CD4-positive, CD25-positive, alpha-beta regulatory T cell (primary cell): ENCODE results near the gene PLXNC1. TPM values are rescaled to one million over a fixed set of nuclear protein-coding genes. Genes with fewer than 3 reads are reported as not detected.

Source experiments
- ATAC-seq, 2 donors: fragments of 150-1000 bp; cut with Tn5 transposase; one replicate each; pipeline ENCODE4 v1.10.0; 2021; ENCODE audit warnings: low read depth in 2 of 2, moderate number of reproducible peaks in 2 of 2, moderate library complexity in 1 of 2
- DNase-seq, 3 donors: peaks; one replicate each; pipeline versions ENCODE4 v3.0.0 to v3.0.0-alpha.2; 2012 to 2022; ENCODE audit warnings: mixed read lengths in 1 of 3
- H3K27ac ChIP-seq: one replicate; pipeline ENCODE4 v1.7.0; 2013; ENCODE audit warnings: mild to moderate bottlenecking, low read length; ENCODE audit not compliant: insufficient read depth, poor library complexity, severe bottlenecking
- H3K27me3 ChIP-seq: one replicate; pipeline ENCODE4 v1.7.0; 2013; ENCODE audit warnings: low read length; ENCODE audit not compliant: control insufficient read depth, insufficient read depth
- H3K36me3 ChIP-seq: one replicate; pipeline ENCODE4 v1.7.0; 2013; ENCODE audit warnings: mild to moderate bottlenecking, low read length, moderate library complexity; ENCODE audit not compliant: control insufficient read depth, insufficient read depth
- H3K4me1 ChIP-seq: 2 replicates; pipeline ENCODE4 v1.7.0; 2013; ENCODE audit warnings: mild to moderate bottlenecking, low read length; ENCODE audit not compliant: insufficient read depth, control insufficient read depth, poor library complexity, severe bottlenecking
- H3K4me3 ChIP-seq: one replicate; pipeline ENCODE4 v1.7.0; 2013; ENCODE audit warnings: low read depth, mild to moderate bottlenecking, low read length, moderate library complexity
- H3K9me3 ChIP-seq, 2 experiments: 1 replicate in 1 of 2; 2 replicates in 1 of 2; pipeline ENCODE4 v1.7.0; 2013; ENCODE audit warnings: low read length in 2 of 2, mild to moderate bottlenecking in 1 of 2, moderate library complexity in 1 of 2; ENCODE audit not compliant: control insufficient read depth in 2 of 2
- H3K27ac Mint-ChIP-seq, 3 donors: one replicate each; pipeline ENCODE4 v1.8.0; 2020 to 2022; ENCODE audit warnings: mild to moderate bottlenecking in 3 of 3, mixed read lengths in 3 of 3, moderate library complexity in 2 of 3
- H3K27me3 Mint-ChIP-seq: one replicate; pipeline ENCODE4 v1.8.0; 2022; ENCODE audit warnings: mild to moderate bottlenecking, mixed read lengths
- H3K36me3 Mint-ChIP-seq: one replicate; pipeline ENCODE4 v1.8.0; 2020; ENCODE audit warnings: mixed read lengths
- H3K4me1 Mint-ChIP-seq, 4 donors: one replicate each; pipeline ENCODE4 v1.8.0; 2020 to 2022; ENCODE audit warnings: mixed read lengths in 4 of 4, mild to moderate bottlenecking in 1 of 4
- H3K4me3 Mint-ChIP-seq, 4 donors: one replicate each; pipeline ENCODE4 v1.8.0; 2020 to 2022; ENCODE audit warnings: mild to moderate bottlenecking in 4 of 4, mixed read lengths in 4 of 4, moderate library complexity in 3 of 4
- H3K9me3 Mint-ChIP-seq, 7 donors: one replicate each; pipeline ENCODE4 v1.8.0; 2020 to 2022; ENCODE audit warnings: mixed read lengths in 7 of 7, mild to moderate bottlenecking in 3 of 7, moderate library complexity in 2 of 7
- polyA plus RNA-seq, 4 donors: library from polyadenylated mRNA; unstranded; fragments of 300-500 nt; fragmentation: Illumina TruSeq; gene quantifications; one replicate each; pipeline ENCODE4 v1.2.3, GENCODE V29; 2021
- total RNA-seq: library from RNA; stranded (reverse); gene quantifications from one replicate; pipeline ENCODE4 v1.2.3, GENCODE V29; 2022

Gene PLXNC1
- total and polyA plus RNA-seq, 5 donors from 2014 or later = 1.2 to 13.8 (median 2.4) TPM

DNA sequence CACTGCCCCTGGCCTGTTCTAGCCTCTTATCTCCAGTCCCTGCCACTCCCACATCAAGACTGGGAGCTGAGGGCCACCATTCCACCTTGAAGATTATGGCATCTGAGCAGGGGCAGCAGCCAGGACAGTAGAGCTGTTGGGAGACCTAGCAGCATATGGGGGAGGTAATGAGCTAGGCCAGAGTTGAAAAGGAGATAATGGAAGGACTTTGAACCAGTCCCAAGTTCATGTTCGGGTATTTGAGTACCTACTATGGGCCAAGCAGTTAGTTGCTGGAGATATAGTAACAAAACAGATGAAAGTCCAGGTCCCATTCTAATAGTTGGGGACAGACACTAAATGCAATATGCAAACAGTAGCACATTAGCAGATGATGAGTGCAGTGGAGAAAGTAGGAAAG is 151.5 kb downstream of the PLXNC1 start:
- Mint-ChIP-seq H3K36me3 (peaks cover 60% of the 10 kb centered on the region), H3K9me3 (peaks cover 0 to 3% (median 0%) of the 10 kb centered on the region in 7 donors), H3K27ac (peak overlapping the region in 1 of 3 donors; percentile 69), H3K27me3 (no peaks in the 10 kb centered on the region), H3K4me3 (no peak overlapping the region), H3K4me1 (peaks cover 0 to 8% (median 3%) of the 10 kb centered on the region in 4 donors)
- Histone ChIP-seq H3K36me3 (peaks cover 43% of the 10 kb centered on the region), H3K27ac (no peak overlapping the region), H3K4me3 (no peak overlapping the region), H3K9me3 (no peaks in the 10 kb centered on the region), H3K27me3 (no peaks in the 10 kb centered on the region), H3K4me1 (no peaks in the 10 kb centered on the region)
- DNase-seq = no peak
- ATAC-seq = no peak

DNA sequence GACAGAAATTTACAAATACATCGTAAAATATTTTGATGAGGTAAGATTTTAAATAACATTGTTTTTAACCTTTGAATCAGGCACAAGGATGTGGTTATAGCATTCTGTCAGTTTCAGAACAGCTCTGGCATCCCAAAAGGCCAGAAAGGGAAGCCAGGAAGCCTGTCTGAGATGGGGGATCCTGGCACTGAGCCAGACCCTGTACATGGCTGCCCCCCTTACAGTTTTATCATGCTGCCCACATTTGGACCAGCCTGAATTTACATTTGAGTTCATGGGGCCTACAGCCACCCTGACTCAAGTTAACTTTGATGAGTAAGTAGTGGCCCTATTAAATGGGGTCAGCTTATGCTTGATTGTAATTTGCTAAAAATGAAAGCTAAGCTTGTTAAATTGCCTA is 155.6 kb downstream of the PLXNC1 start:
- no peaks in the 10 kb centered on the region for H3K27me3 Mint-ChIP-seq
- peaks cover 0 to 18% (median 10%) of the 10 kb centered on the region in 4 donors for H3K4me1 Mint-ChIP-seq
- Histone ChIP-seq H3K27ac (no peak overlapping the region), H3K9me3 (no peaks in the 10 kb centered on the region), H3K27me3 (no peaks in the 10 kb centered on the region), H3K4me1 (peaks cover 6% of the 10 kb centered on the region), H3K36me3 (peaks cover 48% of the 10 kb centered on the region), H3K4me3 (no peak overlapping the region)
- DNase-seq (peak in 1 of 3 donors; percentile 20), ATAC-seq (no peak)
- no peak overlapping the region for H3K4me3 Mint-ChIP-seq
- H3K27ac Mint-ChIP-seq = peak overlapping the region in 1 of 3 donors; percentile 64
- H3K9me3 Mint-ChIP-seq = peaks cover 0 to 2% (median 0%) of the 10 kb centered on the region in 7 donors
- peaks cover 61% of the 10 kb centered on the region for H3K36me3 Mint-ChIP-seq

DNA sequence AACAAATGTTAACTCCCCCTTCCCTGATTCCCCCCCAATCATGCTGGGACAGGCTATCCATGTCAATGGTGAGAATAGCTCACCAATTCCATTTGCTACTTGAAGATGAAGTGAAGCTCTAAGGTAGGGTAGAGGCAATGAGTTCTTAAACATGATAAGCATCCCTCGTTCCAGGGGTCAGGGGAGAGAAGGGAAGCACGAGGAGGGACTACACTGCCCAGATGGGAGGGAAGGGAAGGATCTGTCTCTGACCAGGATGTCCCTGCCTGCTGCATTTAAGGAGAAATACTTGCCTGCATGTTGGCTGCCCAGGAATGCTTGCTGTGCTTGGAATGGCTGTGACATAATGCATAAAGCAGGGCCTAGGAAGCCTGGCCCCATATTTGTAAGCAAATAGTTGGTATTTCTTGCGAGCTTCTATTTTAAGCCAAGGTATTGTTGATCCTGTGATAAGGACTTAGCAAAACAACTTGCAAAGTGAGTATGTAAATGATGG is 156.2 kb downstream of the PLXNC1 start:
- H3K4me1 ChIP-seq = peaks cover 6% of the 10 kb centered on the region
- ATAC-seq (no peak), DNase-seq (no peak)
- no peak overlapping the region for H3K27ac ChIP-seq
- H3K27me3 ChIP-seq = no peaks in the 10 kb centered on the region
- no peaks in the 10 kb centered on the region for H3K9me3 ChIP-seq
- Mint-ChIP-seq H3K27ac (peak overlapping the region in 2 of 3 donors; percentile 64 to 85), H3K9me3 (peaks cover 0 to 2% (median 0%) of the 10 kb centered on the region in 7 donors), H3K36me3 (peaks cover 64% of the 10 kb centered on the region), H3K27me3 (no peaks in the 10 kb centered on the region), H3K4me3 (no peak overlapping the region), H3K4me1 (peaks cover 0 to 23% (median 10%) of the 10 kb centered on the region in 4 donors)
- no peak overlapping the region for H3K4me3 ChIP-seq
- H3K36me3 ChIP-seq = peaks cover 48% of the 10 kb centered on the region

DNA sequence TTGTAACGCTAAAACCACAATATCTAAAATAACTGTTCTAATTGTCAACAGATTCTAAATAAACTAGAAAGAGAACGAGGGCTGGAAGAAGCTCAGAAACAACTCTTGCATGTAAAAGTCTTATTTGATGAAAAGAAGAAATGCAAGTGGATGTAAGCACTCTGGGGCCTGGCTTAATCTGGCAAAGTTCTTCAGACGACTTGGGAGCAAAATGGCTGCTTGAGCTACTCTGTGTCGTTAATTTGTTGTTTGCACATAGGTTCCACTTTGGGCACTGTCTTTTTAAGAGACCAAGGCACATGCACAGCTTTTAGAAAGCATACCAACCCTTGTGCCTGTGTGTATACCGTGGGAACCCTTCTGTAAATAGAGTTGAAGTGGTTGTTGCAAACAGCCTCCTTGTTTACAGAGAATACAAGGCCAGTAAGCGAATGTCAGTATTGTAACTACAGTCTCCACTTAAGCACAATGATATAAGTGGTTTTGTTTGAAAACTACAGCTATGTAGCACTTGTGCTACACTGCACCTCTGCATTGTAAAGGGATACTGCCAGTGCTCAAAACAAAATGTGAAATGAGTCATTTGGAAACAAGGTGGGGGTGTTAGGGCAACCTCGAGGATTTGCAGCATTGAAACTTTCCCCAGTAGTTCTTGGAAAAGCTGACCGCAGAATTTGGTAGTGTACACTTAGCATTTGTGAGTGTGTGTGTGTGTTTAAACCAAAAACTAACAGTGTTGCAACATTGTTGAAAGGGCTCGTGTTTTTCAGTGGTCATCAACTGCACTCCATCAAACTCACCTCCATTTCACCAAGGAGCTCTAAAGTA is 157.0 kb downstream of the PLXNC1 start:
- H3K36me3 ChIP-seq = peaks cover 42% of the 10 kb centered on the region
- no peaks in the 10 kb centered on the region for H3K9me3 Mint-ChIP-seq
- DNase-seq (peak in 1 of 3 donors; percentile 91), ATAC-seq (peak; percentile 45 to 50)
- peaks cover 0 to 23% (median 10%) of the 10 kb centered on the region in 4 donors for H3K4me1 Mint-ChIP-seq
- no peaks in the 10 kb centered on the region for H3K27me3 Mint-ChIP-seq
- H3K4me3 Mint-ChIP-seq = no peak overlapping the region
- H3K27ac Mint-ChIP-seq = peak overlapping the region in 2 of 3 donors; percentile 20 to 64
- H3K27me3 ChIP-seq = no peaks in the 10 kb centered on the region
- H3K36me3 Mint-ChIP-seq = peaks cover 59% of the 10 kb centered on the region
- H3K4me1 ChIP-seq = peaks cover 6% of the 10 kb centered on the region
- no peaks in the 10 kb centered on the region for H3K9me3 ChIP-seq
- no peak overlapping the region for H3K27ac ChIP-seq
- no peak overlapping the region for H3K4me3 ChIP-seq

DNA sequence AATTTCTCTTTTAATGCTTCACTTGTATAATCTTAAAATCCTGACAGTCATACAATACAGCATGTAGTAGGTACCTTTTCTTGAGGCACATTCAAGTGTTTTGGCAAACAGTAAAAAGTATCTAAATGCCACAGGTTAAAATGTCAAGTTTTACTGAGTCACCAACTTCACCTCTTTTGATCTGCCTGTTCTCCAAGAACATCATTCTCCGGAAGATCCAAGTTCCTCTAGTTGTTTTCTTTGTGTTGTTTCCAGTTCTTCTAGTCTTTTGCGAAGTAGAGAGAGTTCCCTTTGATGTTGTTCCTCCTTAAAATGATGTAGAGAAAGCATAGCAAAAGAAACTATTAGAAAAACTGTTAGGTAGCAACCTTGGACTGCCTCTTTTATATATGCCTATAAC is 160.2 kb downstream of the PLXNC1 start:
- H3K36me3 ChIP-seq = peaks cover 28% of the 10 kb centered on the region
- peaks cover 6% of the 10 kb centered on the region for H3K4me1 ChIP-seq
- peaks cover 0 to 15% (median 11%) of the 10 kb centered on the region in 4 donors for H3K4me1 Mint-ChIP-seq
- H3K27ac Mint-ChIP-seq = no peak overlapping the region
- H3K27ac ChIP-seq = no peak overlapping the region
- ATAC-seq = no peak
- no peak for DNase-seq
- H3K27me3 ChIP-seq = no peaks in the 10 kb centered on the region
- no peaks in the 10 kb centered on the region for H3K27me3 Mint-ChIP-seq
- no peak overlapping the region for H3K4me3 ChIP-seq
- peaks cover 46% of the 10 kb centered on the region for H3K36me3 Mint-ChIP-seq
- H3K9me3 Mint-ChIP-seq = no peaks in the 10 kb centered on the region
- H3K4me3 Mint-ChIP-seq = no peak overlapping the region
- no peaks in the 10 kb centered on the region for H3K9me3 ChIP-seq

DNA sequence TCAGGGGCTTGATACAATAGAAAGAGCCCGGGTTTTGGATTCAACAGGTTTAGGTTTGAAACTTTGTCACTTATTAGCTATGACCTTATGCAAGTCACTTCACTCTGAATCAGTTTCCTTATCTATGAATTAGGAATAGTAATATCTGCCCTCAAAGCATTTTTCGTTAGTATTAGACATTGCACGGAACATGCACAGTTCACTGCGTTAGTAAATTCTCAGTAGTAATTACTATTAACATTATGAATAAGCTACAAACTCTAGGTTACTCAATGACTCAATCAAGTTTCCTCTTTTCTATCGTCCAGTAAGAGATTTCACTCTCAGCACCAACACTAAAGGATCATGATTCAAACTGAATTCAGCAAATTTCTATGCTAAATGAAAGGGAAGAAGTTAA is 161.0 kb downstream of the PLXNC1 start:
- no peak for DNase-seq
- Mint-ChIP-seq H3K4me1 (peaks cover 0 to 15% (median 11%) of the 10 kb centered on the region in 4 donors), H3K9me3 (no peaks in the 10 kb centered on the region), H3K27ac (no peak overlapping the region), H3K4me3 (no peak overlapping the region), H3K27me3 (no peaks in the 10 kb centered on the region), H3K36me3 (peaks cover 45% of the 10 kb centered on the region)
- ATAC-seq = no peak
- Histone ChIP-seq H3K27me3 (no peaks in the 10 kb centered on the region), H3K4me3 (no peak overlapping the region), H3K9me3 (no peaks in the 10 kb centered on the region), H3K36me3 (peaks cover 24% of the 10 kb centered on the region), H3K27ac (no peak overlapping the region), H3K4me1 (peaks cover 6% of the 10 kb centered on the region)

DNA sequence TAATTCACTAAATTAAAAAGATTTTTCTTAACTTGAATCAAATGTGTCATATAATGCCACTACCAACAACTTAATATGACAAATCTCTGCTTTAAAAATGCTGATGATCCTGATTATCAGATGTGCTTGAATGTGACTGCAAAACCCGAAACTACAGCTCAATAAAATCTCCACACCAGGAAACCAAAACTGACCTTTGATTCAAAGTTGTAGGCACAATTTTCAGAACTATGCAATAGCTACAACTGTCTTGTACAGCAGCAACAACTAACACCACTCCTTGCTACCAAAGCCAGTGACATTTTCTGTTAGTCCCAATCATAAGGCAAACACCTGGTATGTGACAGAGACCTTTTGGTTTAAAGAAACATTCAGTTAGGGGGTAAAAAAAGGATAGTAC is 164.0 kb downstream of the PLXNC1 start:
- H3K4me1 Mint-ChIP-seq = peaks cover 0 to 8% (median 2%) of the 10 kb centered on the region in 4 donors
- H3K9me3 Mint-ChIP-seq = peaks cover 0 to 9% (median 3%) of the 10 kb centered on the region in 7 donors
- Histone ChIP-seq H3K9me3 (no peaks in the 10 kb centered on the region), H3K4me1 (no peaks in the 10 kb centered on the region), H3K27me3 (no peaks in the 10 kb centered on the region), H3K4me3 (no peak overlapping the region), H3K27ac (no peak overlapping the region), H3K36me3 (peaks cover 11% of the 10 kb centered on the region)
- ATAC-seq = no peak
- no peak for DNase-seq
- H3K4me3 Mint-ChIP-seq = no peak overlapping the region
- H3K27ac Mint-ChIP-seq = peak overlapping the region in 1 of 3 donors; percentile 17
- H3K27me3 Mint-ChIP-seq = no peaks in the 10 kb centered on the region
- H3K36me3 Mint-ChIP-seq = peaks cover 25% of the 10 kb centered on the region
